Measurements from ENCODE around the gene EDN2. TPM values are rescaled to one million over a fixed set of nuclear protein-coding genes. Genes with fewer than 3 reads are reported as not detected.

EDN2 gene
- total RNA-seq, 1 donor from 2014 or later = not detected

- H3K27ac Mint-ChIP-seq (ENCODE audit: unreplicated experiment) = no peak overlapping the region
- no peak for DNase-seq
- peaks cover 8% of the 10 kb centered on the region for H3K36me3 Mint-ChIP-seq (ENCODE audit: unreplicated experiment)
- no peak overlapping the region for H3K4me3 Mint-ChIP-seq (ENCODE audit: unreplicated experiment)
- H3K27me3 Mint-ChIP-seq (ENCODE audit: unreplicated experiment) = peaks cover 9% of the 10 kb centered on the region
- TF ChIP-seq CTCF (IDR thresholded peaks at IDR 0.05; ENCODE audit: partially characterized antibody, unreplicated experiment) = peak; percentile 50
- peaks cover 11% of the 10 kb centered on the region for H3K9me3 Mint-ChIP-seq (ENCODE audit: unreplicated experiment)
- H3K4me1 Mint-ChIP-seq (ENCODE audit: low read depth, unreplicated experiment) = peaks cover 27% of the 10 kb centered on the region
Measured at GRCh38 chr1:41513383-41513735, 28.9 kb upstream of the EDN2 start.

GRCh38 chr1:41512701-41513382 is 28.4 kb upstream of the EDN2 start:
- peaks cover 11% of the 10 kb centered on the region for H3K9me3 Mint-ChIP-seq (ENCODE audit: unreplicated experiment)
- H3K27me3 Mint-ChIP-seq (ENCODE audit: unreplicated experiment) = peaks cover 9% of the 10 kb centered on the region
- no peak for TF ChIP-seq CTCF (IDR thresholded peaks at IDR 0.05; ENCODE audit: partially characterized antibody, unreplicated experiment)

GRCh38 chr1:41511239-41511540 is 26.7 kb upstream of the EDN2 start:
- DNase-seq = no peak
- Mint-ChIP-seq H3K9me3 (ENCODE audit: unreplicated experiment) (peaks cover 18% of the 10 kb centered on the region), H3K4me1 (ENCODE audit: low read depth, unreplicated experiment) (peaks cover 34% of the 10 kb centered on the region), H3K36me3 (ENCODE audit: unreplicated experiment) (peaks cover 8% of the 10 kb centered on the region), H3K27ac (ENCODE audit: unreplicated experiment) (no peak overlapping the region), H3K27me3 (ENCODE audit: unreplicated experiment) (peaks cover 9% of the 10 kb centered on the region), H3K4me3 (ENCODE audit: unreplicated experiment) (no peak overlapping the region)
- no peak for TF ChIP-seq CTCF (IDR thresholded peaks at IDR 0.05; ENCODE audit: partially characterized antibody, unreplicated experiment)

More at GRCh38 chr1:41512701-41513382, 28.4 kb upstream of the EDN2 start:
- no peak overlapping the region for H3K27ac Mint-ChIP-seq (ENCODE audit: unreplicated experiment)
- H3K4me1 Mint-ChIP-seq (ENCODE audit: low read depth, unreplicated experiment) = peaks cover 29% of the 10 kb centered on the region
- H3K36me3 Mint-ChIP-seq (ENCODE audit: unreplicated experiment) = peaks cover 8% of the 10 kb centered on the region
- DNase-seq = no peak
- H3K4me3 Mint-ChIP-seq (ENCODE audit: unreplicated experiment) = no peak overlapping the region

GRCh38 chr1:41510531-41511238 is 26.2 kb upstream of the EDN2 start:
- Mint-ChIP-seq H3K27me3 (ENCODE audit: unreplicated experiment) (peaks cover 9% of the 10 kb centered on the region), H3K27ac (ENCODE audit: unreplicated experiment) (no peak overlapping the region), H3K36me3 (ENCODE audit: unreplicated experiment) (peaks cover 8% of the 10 kb centered on the region), H3K9me3 (ENCODE audit: unreplicated experiment) (peaks cover 18% of the 10 kb centered on the region), H3K4me1 (ENCODE audit: low read depth, unreplicated experiment) (peaks cover 33% of the 10 kb centered on the region), H3K4me3 (ENCODE audit: unreplicated experiment) (no peak overlapping the region)
- no peak for TF ChIP-seq CTCF (IDR thresholded peaks at IDR 0.05; ENCODE audit: partially characterized antibody, unreplicated experiment)
- no peak for DNase-seq

- peaks cover 9% of the 10 kb centered on the region for H3K27me3 Mint-ChIP-seq (ENCODE audit: unreplicated experiment)
- TF ChIP-seq CTCF (IDR thresholded peaks at IDR 0.05; ENCODE audit: partially characterized antibody, unreplicated experiment) = no peak
- peaks cover 8% of the 10 kb centered on the region for H3K36me3 Mint-ChIP-seq (ENCODE audit: unreplicated experiment)
- H3K27ac Mint-ChIP-seq (ENCODE audit: unreplicated experiment) = peak overlapping the region; percentile 68
- H3K4me1 Mint-ChIP-seq (ENCODE audit: low read depth, unreplicated experiment) = peaks cover 32% of the 10 kb centered on the region
- no peak overlapping the region for H3K4me3 Mint-ChIP-seq (ENCODE audit: unreplicated experiment)
- H3K9me3 Mint-ChIP-seq (ENCODE audit: unreplicated experiment) = peaks cover 15% of the 10 kb centered on the region
- no peak for DNase-seq
Measured at GRCh38 chr1:41509270-41509671, 24.8 kb upstream of the EDN2 start.
